Glutamatergic neuron (in vitro differentiated cells): ENCODE results near the gene FCGR1A. TPM values are rescaled to one million over a fixed set of nuclear protein-coding genes. Genes with fewer than 3 reads are reported as not detected.
"Not testable (repeated sequence)": the region's sequence is repeated elsewhere in the genome, so short reads cannot be mapped to it uniquely, and the experiment has no call there.

Experiments
- DNase-seq: peaks from one replicate; pipeline ENCODE4 v3.0.0; 2022
- H3K27ac Mint-ChIP-seq: one replicate; pipeline ENCODE4 v1.8.0; 2020; ENCODE audit warnings: mild to moderate bottlenecking, mixed read lengths, inconsistent platforms; ENCODE audit not compliant: unreplicated experiment
- H3K27me3 Mint-ChIP-seq: one replicate; pipeline ENCODE4 v1.8.0; 2020; ENCODE audit warnings: mild to moderate bottlenecking, moderate library complexity, mixed read lengths, inconsistent platforms; ENCODE audit not compliant: unreplicated experiment
- H3K36me3 Mint-ChIP-seq: one replicate; pipeline ENCODE4 v1.8.0; 2020; ENCODE audit warnings: mild to moderate bottlenecking, mixed read lengths, inconsistent platforms; ENCODE audit not compliant: unreplicated experiment
- H3K4me1 Mint-ChIP-seq: one replicate; pipeline ENCODE4 v1.8.0; 2020; ENCODE audit warnings: mild to moderate bottlenecking, low read depth, mixed read lengths, inconsistent platforms; ENCODE audit not compliant: unreplicated experiment
- H3K4me3 Mint-ChIP-seq: one replicate; pipeline ENCODE4 v1.8.0; 2020; ENCODE audit warnings: mild to moderate bottlenecking, mixed read lengths, inconsistent platforms; ENCODE audit not compliant: unreplicated experiment
- H3K9me3 Mint-ChIP-seq: one replicate; pipeline ENCODE4 v1.8.0; 2020; ENCODE audit warnings: mild to moderate bottlenecking, moderate library complexity, mixed read lengths, inconsistent platforms; ENCODE audit not compliant: unreplicated experiment
- total RNA-seq: library from RNA; stranded (reverse); fragmentation: NEBNext Ultra II Directional; extraction: Animal tissue kit (Norgen Biotek cat#: 25700); gene quantifications from one replicate; pipeline ENCODE4 v1.2.1, GENCODE V29; 2021; ENCODE audit not compliant: unreplicated experiment

The FCGR1A gene
- total RNA-seq, 1 donor from 2014 or later: not detected

DNA sequence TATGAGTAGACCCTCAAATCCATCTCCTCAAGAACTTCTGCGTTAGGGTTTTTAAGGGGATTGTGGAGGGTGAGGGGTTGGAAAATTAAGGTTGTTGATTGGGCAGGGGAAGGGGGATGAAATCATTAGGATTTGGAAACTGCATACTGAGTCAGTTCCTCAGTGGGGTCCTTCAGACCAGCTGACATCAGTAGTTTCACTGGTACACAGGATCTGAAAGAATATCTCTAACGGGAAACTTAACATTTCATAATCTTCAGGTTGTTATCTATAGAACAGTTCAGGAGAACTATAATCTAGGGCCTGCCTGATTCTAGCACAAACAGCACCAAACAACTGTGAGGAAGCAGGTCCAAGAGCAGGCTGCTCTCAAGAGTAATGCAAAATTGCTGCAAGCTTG lies 27.2 kb upstream of the FCGR1A start:
- H3K9me3 Mint-ChIP-seq, DNase-seq, H3K4me1 Mint-ChIP-seq, H3K4me3 Mint-ChIP-seq, H3K27me3 Mint-ChIP-seq, H3K27ac Mint-ChIP-seq, H3K36me3 Mint-ChIP-seq: not testable (repeated sequence)

DNA sequence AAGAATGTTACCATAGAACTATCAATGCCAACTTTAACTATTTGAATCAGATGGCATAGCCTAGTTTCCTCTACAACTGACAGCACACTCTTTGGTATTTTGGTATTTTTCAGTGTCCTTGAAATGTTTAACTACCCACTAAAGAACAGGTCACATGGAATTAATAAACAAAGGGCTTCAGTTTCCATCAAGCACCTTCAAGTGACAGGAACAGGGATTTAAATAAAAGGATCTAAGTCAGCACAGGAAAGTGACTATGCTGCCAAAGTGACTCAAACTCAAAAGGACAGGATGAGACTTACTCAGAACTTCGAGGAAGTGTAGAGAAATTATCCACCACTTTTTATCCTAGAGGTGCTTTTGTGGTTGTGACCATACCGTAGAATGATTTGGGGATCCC lies 20.2 kb upstream of the FCGR1A start:
- not testable (repeated sequence) for H3K4me1 Mint-ChIP-seq, H3K4me3 Mint-ChIP-seq, H3K27me3 Mint-ChIP-seq, H3K9me3 Mint-ChIP-seq, H3K27ac Mint-ChIP-seq, H3K36me3 Mint-ChIP-seq, DNase-seq

DNA sequence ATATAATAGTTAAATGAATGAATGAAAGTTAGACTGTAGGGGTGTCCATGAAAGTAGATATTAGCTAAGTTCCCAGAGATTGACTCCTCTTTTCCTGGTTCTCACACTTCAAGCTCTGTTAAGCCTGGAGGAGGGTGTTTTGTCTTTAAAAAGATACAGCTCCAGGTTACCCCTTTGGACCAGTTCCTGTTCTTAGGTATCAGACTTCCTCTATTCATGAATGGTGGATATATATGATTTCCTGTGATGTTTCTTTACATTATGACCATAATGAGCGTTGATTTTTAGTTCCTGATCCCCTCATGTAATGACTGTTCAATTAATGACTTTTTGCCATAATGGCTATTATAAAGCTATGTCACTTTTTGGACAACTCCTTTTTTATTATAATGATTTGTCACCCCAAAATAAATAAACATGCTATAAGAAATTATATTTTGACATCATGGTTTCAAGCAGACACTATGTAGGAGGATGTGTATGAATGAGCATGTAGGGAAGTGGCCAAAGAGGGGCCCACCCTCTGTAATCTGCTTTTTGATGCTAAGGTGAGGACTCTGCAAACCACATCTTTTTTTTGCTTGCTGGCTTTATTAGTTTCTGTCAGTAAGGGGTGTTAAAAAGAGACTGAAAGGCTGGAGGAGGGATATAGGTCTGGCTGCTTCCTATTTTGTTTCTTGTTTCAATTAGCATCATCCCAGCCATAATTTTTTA lies 18.2 kb upstream of the FCGR1A start:
- not testable (repeated sequence) for H3K4me3 Mint-ChIP-seq, DNase-seq, H3K27ac Mint-ChIP-seq, H3K36me3 Mint-ChIP-seq, H3K9me3 Mint-ChIP-seq, H3K4me1 Mint-ChIP-seq, H3K27me3 Mint-ChIP-seq

DNA sequence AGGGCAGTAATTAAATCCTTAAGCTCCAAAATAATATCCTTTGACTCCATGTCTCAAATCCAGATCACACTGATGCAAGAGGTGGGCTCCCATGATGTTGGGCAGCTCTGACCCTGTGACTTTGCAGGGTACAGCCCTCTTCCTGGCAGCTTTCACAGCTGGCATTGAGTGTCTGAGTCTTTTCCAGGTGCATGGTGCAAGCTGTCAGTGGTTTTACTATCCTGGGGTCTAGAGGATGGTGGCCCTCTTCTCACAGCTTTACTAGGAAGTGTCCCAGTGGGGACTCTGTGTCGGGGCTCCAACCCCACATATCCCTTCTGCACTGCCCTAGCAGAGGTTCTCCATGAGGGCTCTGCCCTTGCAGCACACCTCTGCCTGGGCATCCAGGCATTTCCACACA lies 16.3 kb upstream of the FCGR1A start:
- not testable (repeated sequence) for H3K4me3 Mint-ChIP-seq, H3K27ac Mint-ChIP-seq, H3K27me3 Mint-ChIP-seq, H3K9me3 Mint-ChIP-seq, H3K36me3 Mint-ChIP-seq, H3K4me1 Mint-ChIP-seq, DNase-seq

DNA sequence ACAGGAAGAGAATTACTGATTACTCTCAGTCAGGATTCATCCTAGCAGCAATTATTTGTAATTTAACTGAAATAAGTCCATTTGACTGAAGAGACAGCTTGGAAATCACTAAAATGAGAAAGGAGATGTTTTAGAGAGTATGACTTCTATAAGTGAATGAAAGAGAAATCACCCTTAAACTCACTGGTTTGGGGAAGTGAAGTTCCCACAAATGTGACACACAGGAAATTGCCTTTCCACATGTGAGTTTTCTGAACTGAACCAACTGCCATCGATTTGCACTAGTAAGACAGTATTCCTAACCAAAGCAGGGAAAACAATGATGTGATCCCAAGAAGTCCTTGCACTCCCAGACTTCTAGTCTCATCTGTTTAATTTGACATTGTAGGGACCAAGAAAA lies 13.3 kb upstream of the FCGR1A start:
- not testable (repeated sequence) for H3K4me3 Mint-ChIP-seq, H3K9me3 Mint-ChIP-seq, H3K27me3 Mint-ChIP-seq, H3K4me1 Mint-ChIP-seq, DNase-seq, H3K27ac Mint-ChIP-seq, H3K36me3 Mint-ChIP-seq

DNA sequence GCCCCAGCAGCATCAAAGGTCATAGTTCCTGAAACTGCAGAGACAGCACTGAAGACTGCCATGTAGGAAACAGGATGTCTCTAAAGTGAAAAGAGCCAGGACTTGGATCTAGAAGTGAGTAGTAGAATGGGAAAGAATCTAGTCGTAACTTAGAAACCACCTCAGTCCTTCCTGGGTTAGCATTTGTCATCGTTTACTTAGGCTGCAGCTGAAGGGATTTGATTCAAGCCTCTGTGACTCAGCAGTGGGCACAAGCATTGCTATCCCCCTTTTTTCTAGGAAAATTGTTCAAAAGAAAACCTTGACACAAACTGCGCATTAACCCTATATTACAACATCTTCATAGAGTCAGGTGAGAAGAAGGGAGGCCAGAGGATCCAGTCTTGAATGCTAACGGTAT lies 11.8 kb upstream of the FCGR1A start:
- not testable (repeated sequence) for H3K36me3 Mint-ChIP-seq, H3K27ac Mint-ChIP-seq, H3K4me1 Mint-ChIP-seq, H3K4me3 Mint-ChIP-seq, H3K27me3 Mint-ChIP-seq, DNase-seq, H3K9me3 Mint-ChIP-seq

DNA sequence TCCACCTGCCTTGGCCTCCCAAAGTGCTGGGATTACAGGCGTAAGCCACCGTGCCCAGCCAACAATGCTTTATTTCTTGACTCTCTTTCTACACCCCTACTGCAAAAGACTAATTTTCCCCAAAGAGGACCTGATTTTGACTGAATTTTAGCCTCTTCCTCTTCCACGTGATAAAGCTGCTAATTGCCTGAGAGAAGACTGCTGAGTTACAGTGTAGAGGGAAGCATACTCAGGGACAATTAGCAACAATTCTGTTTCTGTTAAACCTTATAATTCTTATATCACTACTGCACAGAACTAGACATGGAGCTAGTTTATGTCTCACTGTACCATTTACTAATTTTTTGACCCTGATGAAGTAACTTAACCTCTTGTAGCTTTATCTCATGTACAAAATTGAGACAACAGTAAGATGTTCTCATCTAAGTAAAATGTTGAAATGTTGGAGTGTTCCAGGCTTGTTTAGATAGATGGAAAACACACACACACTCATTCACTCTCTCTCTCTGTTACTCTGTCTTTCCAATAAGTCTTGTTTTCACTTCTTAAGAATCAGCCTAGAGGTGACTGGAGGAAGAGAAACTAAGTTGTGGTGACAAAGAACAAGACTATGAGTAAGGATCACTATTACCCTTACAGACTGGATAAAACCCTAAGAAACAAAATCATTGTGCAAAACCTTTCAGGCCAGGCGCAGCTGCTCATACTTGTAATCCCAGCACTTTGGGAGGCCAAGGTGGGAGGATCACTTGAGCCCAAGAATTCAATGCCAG lies 10.7 kb upstream of the FCGR1A start:
- H3K27ac Mint-ChIP-seq, H3K27me3 Mint-ChIP-seq, H3K9me3 Mint-ChIP-seq, H3K4me1 Mint-ChIP-seq, DNase-seq, H3K36me3 Mint-ChIP-seq, H3K4me3 Mint-ChIP-seq: not testable (repeated sequence)

DNA sequence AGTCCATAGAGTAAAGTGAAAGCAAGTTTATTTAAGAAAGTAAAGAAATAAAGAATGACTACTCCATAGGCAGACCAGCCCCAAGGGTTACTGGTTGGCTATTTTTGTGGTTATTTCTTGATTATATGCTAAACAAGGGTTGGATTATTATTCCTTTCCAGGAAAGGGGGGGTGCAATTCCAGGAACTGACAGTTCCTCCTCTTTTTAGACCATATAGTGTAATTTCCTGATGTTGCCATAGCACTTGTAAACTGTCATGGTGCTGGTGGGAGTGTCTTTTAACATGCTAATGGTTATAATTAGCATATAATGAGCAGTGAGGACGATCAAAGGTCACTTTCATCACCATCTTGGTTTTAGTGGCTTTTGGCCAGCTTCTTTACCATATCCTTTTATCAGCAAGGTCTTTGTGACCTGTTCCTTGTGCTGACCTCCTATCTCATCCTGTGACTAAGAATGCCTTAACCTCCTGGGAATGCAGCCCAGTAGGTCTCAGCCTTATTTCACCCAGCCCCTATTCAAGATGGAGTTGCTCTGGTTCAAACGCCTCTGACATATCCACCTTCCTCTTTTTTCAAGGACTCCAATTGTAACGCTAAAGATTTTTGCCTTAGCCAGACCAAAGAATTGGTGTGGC lies 6.9 kb upstream of the FCGR1A start:
- H3K4me1 Mint-ChIP-seq, H3K27me3 Mint-ChIP-seq, H3K36me3 Mint-ChIP-seq, DNase-seq, H3K27ac Mint-ChIP-seq, H3K4me3 Mint-ChIP-seq, H3K9me3 Mint-ChIP-seq: not testable (repeated sequence)

DNA sequence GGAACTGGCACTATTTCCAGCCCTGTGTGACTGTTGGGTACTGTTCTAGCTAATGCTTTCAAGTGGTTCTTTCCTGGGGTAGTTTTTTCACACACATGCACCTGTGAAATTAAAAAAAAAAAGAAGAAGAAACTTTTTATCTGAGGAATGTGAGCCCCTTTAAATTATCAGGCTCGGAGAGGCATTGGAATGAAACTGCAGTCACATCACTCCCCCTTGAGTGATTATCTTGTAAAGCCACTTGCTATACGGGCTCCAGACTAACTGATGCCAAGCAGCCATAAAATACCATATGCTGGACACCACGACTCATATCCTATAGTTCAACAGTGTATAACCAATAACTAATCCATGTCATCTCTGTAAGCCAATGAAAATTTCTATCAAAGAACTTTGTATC lies 5.4 kb upstream of the FCGR1A start:
- H3K4me3 Mint-ChIP-seq, H3K9me3 Mint-ChIP-seq, DNase-seq, H3K27me3 Mint-ChIP-seq, H3K27ac Mint-ChIP-seq, H3K4me1 Mint-ChIP-seq, H3K36me3 Mint-ChIP-seq: not testable (repeated sequence)

DNA sequence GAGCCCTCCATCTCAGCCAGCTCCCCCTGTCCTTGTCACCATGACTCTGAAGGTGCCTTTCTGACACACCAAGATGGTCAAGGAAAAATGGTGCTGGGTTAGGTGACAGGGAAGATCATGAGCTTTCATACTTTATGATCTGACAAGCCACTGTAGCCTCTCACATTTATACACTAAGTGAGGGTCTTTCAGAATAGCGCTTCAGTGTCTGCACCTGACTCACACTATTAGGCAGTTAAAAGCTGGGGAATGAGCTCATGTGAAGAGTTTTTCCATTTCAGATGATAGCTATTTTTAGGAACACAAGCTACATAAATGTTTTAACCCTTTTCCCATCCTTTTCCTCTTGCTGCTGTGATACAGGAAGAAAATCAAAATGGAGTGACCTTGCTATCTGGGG lies 4.2 kb upstream of the FCGR1A start:
- not testable (repeated sequence) for H3K27me3 Mint-ChIP-seq, H3K4me3 Mint-ChIP-seq, H3K27ac Mint-ChIP-seq, DNase-seq, H3K36me3 Mint-ChIP-seq, H3K9me3 Mint-ChIP-seq, H3K4me1 Mint-ChIP-seq

DNA sequence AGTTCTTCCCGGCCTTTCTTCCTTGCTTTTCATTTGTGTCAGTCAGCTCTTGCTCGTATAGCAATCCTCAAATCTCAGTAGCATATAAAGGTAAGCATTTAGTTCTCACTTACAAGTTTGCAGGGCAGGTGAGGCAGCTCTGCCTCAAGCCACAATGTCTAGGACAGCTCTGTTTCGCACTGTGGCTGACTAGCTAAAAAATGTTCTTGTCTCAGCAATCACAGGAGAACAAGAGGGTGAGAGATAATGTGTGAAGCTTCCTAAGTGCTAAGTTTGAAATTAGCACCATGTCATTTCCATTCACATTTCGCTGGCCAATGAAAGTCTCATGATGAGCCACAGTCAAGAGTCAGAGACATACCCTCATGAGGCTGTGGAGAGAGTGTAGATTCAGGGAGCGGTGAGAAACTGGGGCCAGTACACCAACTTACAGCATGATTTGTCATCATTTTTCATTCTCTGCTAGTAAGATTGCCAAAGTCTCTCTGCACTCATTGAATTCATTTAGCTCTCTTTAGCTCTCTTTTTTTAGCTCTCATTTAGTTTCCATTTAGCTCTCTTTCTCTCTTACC lies 995 bp upstream of the FCGR1A start:
- not testable (repeated sequence) for H3K9me3 Mint-ChIP-seq, DNase-seq, H3K27ac Mint-ChIP-seq, H3K27me3 Mint-ChIP-seq, H3K4me1 Mint-ChIP-seq, H3K36me3 Mint-ChIP-seq, H3K4me3 Mint-ChIP-seq

DNA sequence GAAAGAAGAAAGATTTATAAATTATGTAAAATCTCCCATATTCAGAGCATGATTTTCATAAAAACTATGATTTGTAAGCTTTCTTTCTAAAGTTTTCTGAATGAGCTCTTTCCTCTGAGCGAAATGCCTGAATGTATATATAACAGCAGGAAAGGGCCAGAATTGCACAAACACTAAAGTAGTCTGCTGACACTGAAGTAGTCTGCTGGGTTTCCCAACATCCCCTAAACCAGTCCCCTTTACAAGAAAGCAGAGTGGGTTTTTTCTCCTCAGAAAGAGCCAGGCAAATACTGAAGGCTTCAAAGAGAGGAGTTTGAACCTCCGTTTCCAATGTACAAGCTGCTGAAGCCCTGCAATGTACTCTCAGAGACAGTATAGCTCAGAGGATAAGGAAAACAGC lies 795 bp downstream of the FCGR1A start:
- not testable (repeated sequence) for H3K27ac Mint-ChIP-seq, H3K27me3 Mint-ChIP-seq, DNase-seq, H3K4me3 Mint-ChIP-seq, H3K9me3 Mint-ChIP-seq, H3K4me1 Mint-ChIP-seq, H3K36me3 Mint-ChIP-seq
